DMS53 treated with DMSO at 0.1 percent for 48 hours (cell line): ENCODE data around the gene TMEM269.

Source experiments
- DNase-seq: peaks from one replicate; lab custom pipeline; 2025; ENCODE audit not compliant: unreplicated experiment; lab: John Stamatoyannopoulos, UW

TMEM269 gene

DNA sequence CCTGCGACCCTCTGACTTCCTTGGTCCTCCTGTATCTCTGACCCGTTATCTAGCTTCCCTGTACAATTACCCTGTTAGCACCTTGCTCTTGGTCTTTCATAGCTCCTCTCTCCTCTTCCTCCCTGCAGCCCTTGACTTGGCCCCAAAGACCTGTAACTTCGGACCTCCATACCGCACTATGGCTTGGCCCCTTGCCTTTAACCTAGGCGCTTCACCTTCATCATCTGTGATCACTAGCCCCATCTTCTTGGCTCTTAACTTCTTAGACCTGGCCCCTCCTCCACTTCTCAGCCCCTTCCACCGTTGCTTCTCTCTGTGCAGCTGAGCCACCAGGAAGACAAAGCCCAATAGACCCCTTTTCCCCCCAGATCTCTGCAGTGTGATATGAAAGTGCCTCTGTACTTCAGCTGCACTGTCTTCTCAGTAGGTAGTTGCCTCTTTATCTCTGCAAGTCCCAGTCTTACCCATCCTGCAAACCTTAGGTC lies 62.4 kb downstream of the TMEM269 start:
- DNase-seq, result no peak

DNA sequence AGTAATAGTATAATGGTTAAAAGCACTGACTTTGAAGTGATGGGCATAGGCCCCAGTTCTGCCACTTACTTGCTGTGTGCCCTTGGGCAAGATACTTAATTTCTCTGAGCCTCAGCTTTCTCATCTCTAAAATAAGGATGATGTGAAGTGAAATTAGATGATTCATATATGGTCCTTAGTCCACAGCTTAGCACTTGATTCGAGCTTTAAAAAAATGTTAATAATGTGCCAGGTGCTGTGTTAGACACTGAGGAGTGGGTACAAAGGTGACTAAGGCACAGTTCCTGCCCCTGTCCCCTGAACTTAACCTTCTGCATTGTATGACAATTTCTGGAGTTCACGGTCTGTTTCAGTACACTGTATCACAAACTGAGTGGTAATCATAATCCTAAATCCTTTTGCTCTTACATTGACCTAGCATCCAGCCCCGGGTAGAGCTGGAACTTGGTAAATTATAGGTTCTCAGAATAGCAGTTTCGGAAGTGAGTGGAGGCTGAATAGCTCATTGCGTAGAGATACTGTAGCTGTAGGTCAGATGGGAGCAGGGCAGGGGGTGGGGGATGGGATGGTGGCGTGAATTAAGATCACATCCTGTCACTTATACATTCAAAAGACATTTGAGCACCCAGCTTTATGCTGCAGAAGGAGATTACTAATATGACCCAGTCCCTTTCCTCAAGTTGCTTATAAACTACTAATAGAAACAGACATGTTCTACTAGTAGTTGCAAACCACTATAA lies 63.1 kb downstream of the TMEM269 start:
- no peak for DNase-seq

DNA sequence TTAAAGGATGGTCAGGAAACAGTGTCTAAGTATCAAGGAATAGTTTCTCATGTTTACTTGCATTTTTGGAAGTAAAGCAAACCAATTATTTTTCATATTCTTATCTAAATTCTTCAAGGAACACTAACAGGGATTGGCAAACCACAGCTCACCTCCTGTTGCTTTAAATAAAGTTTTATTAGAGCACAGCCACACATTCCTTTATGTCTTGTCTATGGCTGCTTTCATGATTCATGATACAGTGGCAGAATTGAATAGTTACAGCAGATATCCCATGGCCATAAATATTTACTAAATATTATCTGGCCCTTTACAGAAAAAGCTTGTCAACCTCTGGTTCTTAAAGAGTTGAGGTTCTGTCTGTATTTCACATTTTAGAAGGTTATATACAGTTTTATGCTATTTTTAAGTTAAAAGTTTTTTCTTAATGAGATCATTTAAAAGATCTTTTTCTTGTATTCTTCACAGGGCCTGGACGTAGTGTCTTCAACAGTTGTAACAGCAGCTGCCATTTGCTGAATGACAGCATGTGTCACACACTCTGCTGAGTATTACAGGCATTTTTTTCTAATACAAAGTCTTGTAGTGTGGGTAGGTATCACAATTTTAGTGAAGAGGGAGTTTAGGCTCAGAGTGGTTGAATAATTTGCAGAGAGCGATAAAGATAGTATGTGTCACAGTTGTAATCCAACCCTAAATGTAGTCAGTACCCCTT lies 64.2 kb downstream of the TMEM269 start:
- DNase-seq, result no peak

DNA sequence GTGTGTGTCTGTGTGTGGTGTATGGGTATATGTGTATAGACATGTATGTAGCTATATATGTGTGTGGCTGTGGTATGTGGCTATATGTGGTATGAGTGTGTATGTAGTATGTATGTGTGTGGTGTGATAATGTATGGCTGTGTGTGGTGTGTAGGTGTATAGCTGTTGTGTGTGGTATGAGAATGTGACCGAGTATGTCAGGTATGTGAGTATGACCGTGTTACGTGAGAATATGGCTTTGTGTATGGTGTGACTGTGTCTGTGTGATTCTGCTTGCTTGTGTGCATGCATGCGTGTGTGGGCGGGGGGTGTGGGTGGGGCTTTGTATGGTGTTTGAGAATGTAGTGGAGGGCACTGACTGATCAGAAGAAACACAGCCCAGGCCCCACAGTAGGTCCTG lies 65.2 kb downstream of the TMEM269 start:
- no peak for DNase-seq
